Upper lobe of left lung (tissue), 6 donors: ENCODE data around the gene GIT2. TPM values are rescaled to one million over a fixed set of nuclear protein-coding genes. Genes with fewer than 3 reads are reported as not detected.

Source experiments
- ATAC-seq, 2 donors: fragments of 200-7000 bp; cut with Tn5 transposase; one replicate each; pipeline ENCODE4 v1.9.1; 2022; ENCODE audit warnings: mild to moderate bottlenecking in 2 of 2, moderate library complexity in 2 of 2; ENCODE audit not compliant: low FRiP score in 2 of 2
- DNase-seq, 2 donors: peaks; one replicate each; pipeline ENCODE4 v3.0.0-alpha.2; 2019 to 2020
- H3K27ac ChIP-seq, 4 donors: fragments of 200-600 bp; sonication (generic); one replicate each; pipeline ENCODE4 v1.5.1; 2016 to 2019
- H3K27me3 ChIP-seq, 4 donors: fragments of 200-600 bp; sonication (generic); one replicate each; pipeline ENCODE4 v1.5.1; 2017 to 2019
- H3K36me3 ChIP-seq, 4 donors: fragments of 200-600 bp; sonication (generic); one replicate each; pipeline ENCODE4 v1.5.1; 2016 to 2019
- H3K4me1 ChIP-seq, 4 donors: fragments of 200-600 bp; sonication (generic); one replicate each; pipeline ENCODE4 v1.5.1; 2018 to 2019
- H3K4me3 ChIP-seq, 4 donors: fragments of 200-600 bp; sonication (generic); one replicate each; pipeline ENCODE4 v1.5.1; 2017 to 2019; ENCODE audit warnings: mild to moderate bottlenecking in 2 of 4, moderate library complexity in 1 of 4
- H3K9me3 ChIP-seq, 4 donors: fragments of 200-600 bp; sonication (generic); one replicate each; pipeline ENCODE4 v1.5.1; 2018 to 2019
- EP300 ChIP-seq, 4 donors: sonication (generic); formaldehyde crosslinking; IDR thresholded peaks; one replicate each; pipeline ENCODE4 v1.5.1; 2017; ENCODE audit warnings: antibody characterized with exemption in 4 of 4, control low read depth in 2 of 4
- POLR2A ChIP-seq, 4 donors: fragments of 450-650 bp; IDR thresholded peaks; one replicate each; pipeline ENCODE4 v1.5.1; 2016 to 2017; ENCODE audit warnings: antibody characterized with exemption in 4 of 4, mild to moderate bottlenecking in 2 of 4
- POLR2AphosphoS5 ChIP-seq, 2 donors: sonication (generic); formaldehyde crosslinking; IDR thresholded peaks; one replicate each; pipeline ENCODE4 v1.5.1; 2017; ENCODE audit warnings: antibody characterized with exemption in 2 of 2
- WGBS, 2 donors: methylation state at CpG; one replicate each; pipeline ENCODE4 v1.1.5; 2017 to 2018; 5-methylcytosine and 5-hydroxymethylcytosine counted together
- total RNA-seq, 6 donors: library from RNA; depleted of rRNA in 4 of 6; stranded (reverse); fragments of >200 nt in 4 of 6; gene quantifications; one replicate each; pipeline versions ENCODE4 v1.1.0 to v1.2.1, GENCODE V29; 2016 to 2021
- TF ChIP-seq, protein P1 (sequence below), 6 experiments: fragments of 450-650 bp in 4 of 6; fragments of 200-600 bp in 2 of 6; sonication (generic) in 2 of 6; IDR thresholded peaks; one replicate each; pipeline ENCODE4 v1.5.1; 2016 to 2019; ENCODE audit warnings: antibody characterized with exemption in 6 of 6
- donor health status: DM: no; HTN: no; CAD: no; lungs with moderate emphysema.
- donor health status: DM: no; HTN: yes; CAD: no; lungs with severe emphysema.

The GIT2 gene
- total RNA-seq, 6 donors from 2014 or later, result 45.1 to 89.1 (median 55.3) TPM

DNA sequence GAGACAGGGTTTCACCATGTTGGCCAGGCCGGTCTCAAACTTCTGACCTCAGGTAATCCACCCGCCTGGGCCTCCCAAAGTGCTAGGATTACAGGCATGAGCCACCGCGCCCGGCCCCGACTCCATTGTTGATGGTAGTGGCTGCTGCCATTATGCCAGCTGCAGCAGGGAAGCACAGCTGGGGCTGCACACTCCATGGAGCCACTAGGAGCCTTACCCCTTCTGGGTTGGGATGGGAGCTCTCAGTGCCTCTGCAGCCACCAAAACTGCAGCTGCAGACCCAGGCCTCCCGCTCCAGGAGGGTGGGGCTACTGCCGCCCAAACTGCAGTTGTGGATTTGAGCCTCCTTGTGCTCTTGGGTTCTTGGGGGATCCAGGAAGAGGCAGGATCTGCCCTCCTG lies 70.2 kb downstream of the GIT2 start:
- Histone ChIP-seq H3K27me3 (no peaks in the 10 kb centered on the region), H3K4me1 (peaks cover 6 to 17% (median 13%) of the 10 kb centered on the region in 4 donors), H3K36me3 (peaks cover 0 to 57% (median 27%) of the 10 kb centered on the region in 4 donors), H3K9me3 (no peaks in the 10 kb centered on the region), H3K4me3 (no peak overlapping the region), H3K27ac (no peak overlapping the region)
- 92 to 96% methylated on average over 2 to 3 of the region's 8 CpGs for WGBS, 2 donors
- ATAC-seq, result no peak
- TF ChIP-seq EP300 (IDR thresholded peaks at IDR 0.05), result no peak
- DNase-seq, result no peak

DNA sequence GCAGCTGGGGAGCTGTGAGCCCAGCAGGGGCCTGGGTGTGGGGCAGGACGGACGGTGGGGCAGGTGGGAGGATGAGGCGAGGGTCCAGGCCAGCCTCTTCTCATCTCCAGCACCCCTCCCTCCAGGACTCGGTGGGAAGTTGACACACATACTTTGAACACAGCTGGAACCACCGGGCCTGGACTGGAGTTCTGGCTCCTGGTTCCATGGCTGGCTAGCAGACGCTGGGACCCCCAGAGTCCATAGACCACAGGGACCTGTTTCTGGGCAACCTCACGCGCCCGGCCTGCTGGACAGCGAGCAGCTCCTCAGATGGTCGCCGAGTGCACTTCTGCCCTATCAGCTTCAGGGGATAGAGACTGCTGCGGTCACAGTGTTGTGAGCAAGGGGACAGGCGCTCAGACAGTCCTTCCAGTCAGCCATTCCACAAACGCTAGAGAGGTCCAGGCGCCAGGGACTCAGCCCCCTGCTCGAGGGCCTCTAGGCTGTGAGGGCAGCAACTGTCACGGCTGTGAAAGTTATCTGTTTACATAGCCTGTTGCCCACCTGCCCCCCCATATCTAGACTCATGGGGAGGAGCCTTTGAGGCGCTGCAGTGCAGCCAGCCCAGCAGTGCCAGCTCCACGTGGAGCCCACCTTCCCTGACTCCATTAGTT lies 70.9 kb downstream of the GIT2 start:
- 64 to 78% methylated on average over 10 to 18 of the region's 20 CpGs for WGBS, 2 donors
- H3K36me3 ChIP-seq, result peaks cover 0 to 57% (median 28%) of the 10 kb centered on the region in 4 donors

DNA sequence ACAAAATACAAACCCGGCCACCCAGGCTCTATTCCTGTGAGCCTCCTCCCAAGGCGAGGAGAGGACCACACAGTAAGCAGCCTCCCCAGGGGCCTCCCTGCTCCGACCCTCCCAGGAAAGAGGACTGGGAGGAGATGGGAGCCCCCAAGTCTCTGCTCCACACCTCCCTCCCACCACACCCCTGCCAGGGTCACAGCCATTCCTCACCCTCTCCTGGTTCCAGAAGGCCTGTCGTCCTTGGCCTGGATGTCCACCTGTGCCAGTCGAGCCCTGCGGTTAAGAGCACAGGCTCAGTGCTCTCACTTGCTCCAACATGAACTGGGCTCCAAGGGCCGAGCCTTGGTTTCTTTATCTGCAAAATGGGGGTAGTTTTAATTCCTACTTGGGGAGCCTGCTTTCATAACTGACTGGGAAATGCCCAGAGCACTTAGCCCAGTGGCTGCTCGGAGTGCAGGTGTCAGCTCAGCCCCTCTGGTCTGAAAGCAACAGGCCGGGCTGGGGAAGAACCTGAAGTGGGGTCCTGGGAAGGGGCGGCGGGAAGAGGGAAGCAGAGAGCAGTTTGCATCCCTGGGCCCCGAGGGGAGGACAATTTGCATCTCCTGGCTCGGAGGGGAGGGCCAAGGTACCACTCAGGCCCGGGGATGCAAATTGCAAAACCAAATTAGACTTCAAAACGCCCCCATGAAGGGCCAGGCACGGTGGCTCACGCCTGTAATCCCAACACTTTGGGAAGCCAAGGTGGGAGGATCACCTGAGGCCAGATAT lies 72.5 kb downstream of the GIT2 start:
- H3K9me3 ChIP-seq, result no peaks in the 10 kb centered on the region
- no peaks in the 10 kb centered on the region for H3K4me1 ChIP-seq
- 82 to 88% methylated on average over 14 to 17 of the region's 17 CpGs for WGBS, 2 donors
- no peak overlapping the region for H3K27ac ChIP-seq
- no peak for DNase-seq
- no peak overlapping the region for H3K4me3 ChIP-seq
- peaks cover 2 to 60% (median 31%) of the 10 kb centered on the region in 4 donors for H3K36me3 ChIP-seq
- ATAC-seq, result no peak
- no peaks in the 10 kb centered on the region for H3K27me3 ChIP-seq
- no peak for TF ChIP-seq POLR2A (IDR thresholded peaks at IDR 0.05)

More for the DNA sequence above, 70.9 kb downstream of the GIT2 start:
- Histone ChIP-seq H3K4me3 (no peak overlapping the region), H3K9me3 (no peaks in the 10 kb centered on the region), H3K4me1 (peaks cover 6 to 14% (median 10%) of the 10 kb centered on the region in 4 donors), H3K27ac (no peak overlapping the region), H3K27me3 (no peaks in the 10 kb centered on the region)
- DNase-seq (peak in 1 of 2 donors; percentile 52), ATAC-seq (no peak)
- TF ChIP-seq EP300 (IDR thresholded peaks at IDR 0.05), result no peak
- no peak for TF ChIP-seq POLR2A (IDR thresholded peaks at IDR 0.05)
- TF ChIP-seq, protein P1, sequence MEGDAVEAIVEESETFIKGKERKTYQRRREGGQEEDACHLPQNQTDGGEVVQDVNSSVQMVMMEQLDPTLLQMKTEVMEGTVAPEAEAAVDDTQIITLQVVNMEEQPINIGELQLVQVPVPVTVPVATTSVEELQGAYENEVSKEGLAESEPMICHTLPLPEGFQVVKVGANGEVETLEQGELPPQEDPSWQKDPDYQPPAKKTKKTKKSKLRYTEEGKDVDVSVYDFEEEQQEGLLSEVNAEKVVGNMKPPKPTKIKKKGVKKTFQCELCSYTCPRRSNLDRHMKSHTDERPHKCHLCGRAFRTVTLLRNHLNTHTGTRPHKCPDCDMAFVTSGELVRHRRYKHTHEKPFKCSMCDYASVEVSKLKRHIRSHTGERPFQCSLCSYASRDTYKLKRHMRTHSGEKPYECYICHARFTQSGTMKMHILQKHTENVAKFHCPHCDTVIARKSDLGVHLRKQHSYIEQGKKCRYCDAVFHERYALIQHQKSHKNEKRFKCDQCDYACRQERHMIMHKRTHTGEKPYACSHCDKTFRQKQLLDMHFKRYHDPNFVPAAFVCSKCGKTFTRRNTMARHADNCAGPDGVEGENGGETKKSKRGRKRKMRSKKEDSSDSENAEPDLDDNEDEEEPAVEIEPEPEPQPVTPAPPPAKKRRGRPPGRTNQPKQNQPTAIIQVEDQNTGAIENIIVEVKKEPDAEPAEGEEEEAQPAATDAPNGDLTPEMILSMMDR (IDR thresholded peaks at IDR 0.05), result no peak
- no peak for TF ChIP-seq POLR2AphosphoS5 (IDR thresholded peaks at IDR 0.05)

DNA sequence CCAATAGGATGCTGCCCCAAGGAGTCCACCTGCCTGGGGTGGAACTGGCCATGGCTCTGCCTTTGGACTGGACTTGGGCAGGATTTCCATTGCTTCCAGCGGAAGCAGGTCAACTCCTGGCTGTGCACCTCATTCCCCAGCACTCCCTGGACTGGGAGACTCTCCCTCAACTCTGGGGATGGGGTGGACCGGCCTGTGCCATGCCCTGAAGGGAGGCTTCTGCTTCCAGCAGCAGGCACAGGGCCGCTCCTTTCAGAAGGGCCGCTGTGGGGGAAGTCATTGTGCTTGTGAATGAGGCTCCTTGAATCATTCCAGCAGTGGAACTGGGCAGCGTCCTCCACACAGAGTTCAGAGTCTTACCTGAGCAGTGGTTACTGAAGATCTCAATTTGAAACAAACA lies 73.1 kb downstream of the GIT2 start:
- Histone ChIP-seq H3K4me3 (no peak overlapping the region), H3K27ac (no peak overlapping the region), H3K4me1 (no peaks in the 10 kb centered on the region), H3K27me3 (no peaks in the 10 kb centered on the region), H3K9me3 (no peaks in the 10 kb centered on the region), H3K36me3 (peaks cover 2 to 65% (median 33%) of the 10 kb centered on the region in 4 donors)
- no peak for ATAC-seq
- 89 to 93% methylated on average over 5 of the region's 5 CpGs for WGBS, 2 donors
- no peak for DNase-seq
- no peak for TF ChIP-seq EP300 (IDR thresholded peaks at IDR 0.05)
- no peak for TF ChIP-seq POLR2A (IDR thresholded peaks at IDR 0.05)
- TF ChIP-seq, protein P1 (IDR thresholded peaks at IDR 0.05), result no peak
- no peak for TF ChIP-seq POLR2AphosphoS5 (IDR thresholded peaks at IDR 0.05)

DNA sequence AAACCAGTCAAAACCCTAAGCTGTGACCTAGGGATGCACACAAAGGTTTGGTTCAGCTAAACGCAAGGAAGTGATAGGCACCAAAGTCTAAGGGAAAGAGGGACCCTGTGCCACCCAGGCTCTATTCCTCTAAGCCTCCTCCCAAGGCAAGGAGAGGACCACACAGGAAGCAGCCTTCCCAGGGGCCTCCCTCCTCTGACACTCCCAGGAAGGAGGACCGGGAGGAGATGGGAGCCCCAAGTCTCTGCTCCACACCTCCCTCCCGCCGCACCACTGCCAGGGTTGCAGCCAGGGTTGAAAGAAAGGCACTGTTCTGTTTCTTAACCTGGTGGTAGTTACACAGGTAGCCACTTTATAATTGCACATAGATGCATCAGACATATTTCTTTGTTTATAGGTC lies 74.2 kb downstream of the GIT2 start:
- no peak for TF ChIP-seq POLR2A (IDR thresholded peaks at IDR 0.05)
- TF ChIP-seq EP300 (IDR thresholded peaks at IDR 0.05), result no peak
- TF ChIP-seq, protein P1 (IDR thresholded peaks at IDR 0.05), result no peak
- TF ChIP-seq POLR2AphosphoS5 (IDR thresholded peaks at IDR 0.05), result no peak
- Histone ChIP-seq H3K27ac (no peak overlapping the region), H3K27me3 (no peaks in the 10 kb centered on the region), H3K4me1 (no peaks in the 10 kb centered on the region), H3K9me3 (no peaks in the 10 kb centered on the region), H3K4me3 (no peak overlapping the region), H3K36me3 (peaks cover 10 to 69% (median 42%) of the 10 kb centered on the region in 4 donors)
- ATAC-seq, result no peak
- WGBS, 2 donors, result 83% methylated on average over 4 of the region's 4 CpGs
- DNase-seq, result no peak
